T-helper 9 cell (primary cell): ENCODE data around the gene SLC9A7.
"Not testable (repeated sequence)": the region's sequence is repeated elsewhere in the genome, so short reads cannot be mapped to it uniquely, and the experiment has no call there.

Experiments
- DNase-seq: peaks from one replicate; pipeline ENCODE4 v3.0.0-alpha.2; 2020
- total RNA-seq, 2 donors: gene quantifications; one replicate each; lab custom pipeline; 2026; lab: John Stamatoyannopoulos, UW

Gene SLC9A7
- 4.3 to 9.2 reads per million in 2 donors for total RNA-seq

DNA sequence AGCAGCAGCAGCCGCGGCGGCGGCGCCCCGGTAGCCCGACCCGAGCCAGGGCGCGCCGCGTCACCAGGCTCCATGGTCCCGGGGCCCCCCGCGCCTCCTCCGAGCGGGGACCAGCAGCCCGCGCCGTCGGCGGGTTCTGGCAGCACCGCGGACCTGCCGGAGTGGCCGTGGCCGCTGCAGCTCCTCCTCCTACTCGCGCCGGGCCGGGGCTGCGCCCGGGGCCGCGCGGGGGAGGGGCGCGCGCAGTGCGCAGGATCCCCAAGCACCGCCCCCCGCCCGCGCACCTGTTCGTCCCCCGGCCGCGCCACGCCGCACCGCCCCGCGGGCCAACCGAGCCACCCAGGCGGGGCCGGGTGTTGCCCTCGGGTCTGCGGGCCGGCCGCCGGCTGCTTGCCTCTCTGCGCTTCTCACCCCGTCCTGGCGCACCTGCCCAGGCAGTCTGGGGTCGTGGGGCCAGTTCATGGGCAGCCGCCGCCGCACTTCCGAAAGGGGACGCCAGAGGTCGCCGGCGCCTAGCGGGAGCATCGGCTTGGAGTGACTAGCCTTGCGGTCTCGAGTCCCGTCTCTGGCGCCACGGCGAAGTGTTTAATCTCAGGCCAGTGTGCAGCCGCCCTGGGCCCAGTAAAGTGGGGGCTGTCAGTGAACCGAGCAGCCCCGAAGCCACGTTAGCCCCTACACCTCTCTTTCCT lies at the start of gene SLC9A7:
Gene SLC9A7 (minus strand): TSS at position 163 of the 689 bp plus-strand sequence. CDS start 89 bp downstream, at position 74.
- DNase-seq: peak; percentile 65

DNA sequence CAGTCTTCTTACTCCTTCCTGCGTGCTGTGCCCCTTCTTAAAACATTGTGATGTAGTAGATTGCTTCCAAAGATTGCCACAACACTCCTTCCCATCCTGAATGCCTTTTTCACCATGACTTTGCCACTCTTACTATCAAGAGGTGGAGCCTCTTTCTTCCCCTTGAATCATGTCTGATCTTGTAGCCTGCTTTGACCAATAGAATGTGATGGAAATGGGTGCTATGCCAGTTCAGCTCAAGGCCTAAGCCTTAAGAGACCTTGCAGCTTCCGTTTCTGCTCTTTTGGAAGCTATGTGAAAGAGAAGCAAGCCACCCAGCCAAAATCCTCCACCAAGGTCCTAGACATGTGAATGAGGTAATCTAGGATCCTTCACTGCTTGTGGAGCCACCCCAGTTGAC lies 46.4 kb upstream of the SLC9A7 start:
- DNase-seq: no peak

DNA sequence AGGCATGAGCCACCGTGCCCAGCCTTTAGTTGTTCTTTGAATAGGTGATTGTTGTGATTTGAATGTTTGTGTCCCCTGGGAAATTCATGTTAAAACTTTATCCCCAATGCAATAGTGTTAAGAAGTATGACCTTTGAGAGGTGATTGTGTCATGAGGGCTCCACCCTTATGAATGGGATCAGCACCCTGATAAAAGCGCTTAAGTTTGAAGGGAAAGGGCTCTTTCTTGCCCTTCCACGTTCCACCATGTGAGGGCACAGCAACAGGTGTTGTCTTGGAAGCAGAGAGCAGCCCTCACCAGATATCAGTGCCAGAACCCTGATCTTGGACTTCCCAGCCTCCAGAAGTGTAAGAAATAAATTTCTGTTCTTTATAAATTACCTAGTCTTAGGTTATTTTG lies 44.2 kb upstream of the SLC9A7 start:
- DNase-seq: no peak

DNA sequence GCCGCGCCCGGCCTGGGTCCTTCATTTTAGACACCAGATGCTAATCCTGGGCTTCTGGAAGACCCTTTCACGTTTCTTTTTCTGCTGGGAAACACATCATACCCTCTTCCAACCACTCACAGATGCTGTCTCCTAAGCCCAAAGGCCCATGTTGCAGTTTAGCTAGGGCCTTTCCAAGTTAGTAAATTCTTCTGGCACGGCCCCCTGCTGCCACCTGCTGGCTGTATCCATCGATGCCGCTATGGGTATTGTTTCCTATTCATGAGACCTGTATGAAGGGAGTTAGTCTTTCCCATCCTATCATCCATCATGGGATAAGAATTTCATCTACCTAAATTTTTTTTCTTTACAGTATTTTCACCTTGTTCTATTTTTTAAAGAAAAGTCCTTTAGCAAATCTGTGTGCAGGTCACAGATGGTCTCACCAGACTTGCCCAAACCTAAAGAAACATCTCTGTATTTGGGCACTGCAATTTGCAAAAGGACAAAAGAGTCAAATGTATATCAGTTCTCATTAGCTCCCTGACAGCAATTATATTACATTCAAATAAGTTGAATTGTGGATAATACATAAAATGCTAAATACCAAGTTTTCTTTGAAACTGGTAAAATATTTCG lies 37.8 kb upstream of the SLC9A7 start:
- DNase-seq: peak; percentile 58

DNA sequence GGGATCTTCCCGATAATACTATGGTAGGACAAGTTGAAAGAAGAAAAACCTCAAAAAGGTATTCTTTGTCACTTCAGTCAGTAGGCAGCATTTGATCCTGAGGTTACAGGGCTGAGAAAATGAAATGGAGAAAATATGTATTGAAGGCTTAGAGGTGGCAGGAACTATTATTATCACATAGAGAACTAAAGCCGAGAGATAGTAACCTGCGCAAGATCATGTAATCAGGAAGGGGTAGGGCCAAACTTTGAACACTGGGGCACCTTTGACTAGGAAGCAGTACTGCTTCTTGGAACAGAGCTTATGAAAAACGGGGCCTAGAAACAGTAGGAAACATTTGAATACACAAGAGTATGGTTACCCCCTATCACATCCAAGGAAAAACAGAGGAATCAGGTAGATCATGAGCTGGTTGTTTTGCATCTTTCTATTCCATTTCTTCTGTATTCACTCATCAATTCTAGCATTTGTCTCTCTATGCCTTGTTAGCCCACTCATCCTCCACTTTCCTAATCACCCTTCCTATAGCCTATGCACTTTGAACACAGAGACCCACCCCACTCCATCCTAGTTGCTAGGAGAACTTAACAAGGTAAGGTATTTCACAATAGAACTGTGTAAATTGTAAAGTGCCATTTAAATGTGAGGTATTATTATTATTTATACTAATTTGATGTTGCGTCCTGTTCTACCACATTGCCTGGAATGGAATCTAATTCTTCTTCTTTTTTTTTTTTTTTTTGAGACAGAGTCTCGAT lies 34.6 kb upstream of the SLC9A7 start:
- no peak for DNase-seq

DNA sequence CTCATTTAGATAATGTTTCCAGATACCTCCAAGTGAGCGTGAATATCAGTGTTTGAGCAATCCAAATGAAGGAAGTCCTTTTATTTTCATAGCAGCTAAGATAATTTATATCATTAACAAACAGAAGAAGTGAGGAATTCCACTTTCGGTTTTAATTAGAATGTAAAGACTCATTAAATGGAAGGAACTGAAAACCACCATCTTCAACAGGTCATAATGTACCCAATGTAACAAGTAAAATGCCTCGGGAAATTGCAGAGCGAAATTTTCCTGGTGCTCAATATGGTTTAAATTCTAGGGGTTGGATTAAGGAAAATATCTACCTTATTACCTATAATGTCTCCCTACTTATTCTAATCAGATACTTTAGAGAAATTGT lies 33.9 kb upstream of the SLC9A7 start:
- DNase-seq: no peak

DNA sequence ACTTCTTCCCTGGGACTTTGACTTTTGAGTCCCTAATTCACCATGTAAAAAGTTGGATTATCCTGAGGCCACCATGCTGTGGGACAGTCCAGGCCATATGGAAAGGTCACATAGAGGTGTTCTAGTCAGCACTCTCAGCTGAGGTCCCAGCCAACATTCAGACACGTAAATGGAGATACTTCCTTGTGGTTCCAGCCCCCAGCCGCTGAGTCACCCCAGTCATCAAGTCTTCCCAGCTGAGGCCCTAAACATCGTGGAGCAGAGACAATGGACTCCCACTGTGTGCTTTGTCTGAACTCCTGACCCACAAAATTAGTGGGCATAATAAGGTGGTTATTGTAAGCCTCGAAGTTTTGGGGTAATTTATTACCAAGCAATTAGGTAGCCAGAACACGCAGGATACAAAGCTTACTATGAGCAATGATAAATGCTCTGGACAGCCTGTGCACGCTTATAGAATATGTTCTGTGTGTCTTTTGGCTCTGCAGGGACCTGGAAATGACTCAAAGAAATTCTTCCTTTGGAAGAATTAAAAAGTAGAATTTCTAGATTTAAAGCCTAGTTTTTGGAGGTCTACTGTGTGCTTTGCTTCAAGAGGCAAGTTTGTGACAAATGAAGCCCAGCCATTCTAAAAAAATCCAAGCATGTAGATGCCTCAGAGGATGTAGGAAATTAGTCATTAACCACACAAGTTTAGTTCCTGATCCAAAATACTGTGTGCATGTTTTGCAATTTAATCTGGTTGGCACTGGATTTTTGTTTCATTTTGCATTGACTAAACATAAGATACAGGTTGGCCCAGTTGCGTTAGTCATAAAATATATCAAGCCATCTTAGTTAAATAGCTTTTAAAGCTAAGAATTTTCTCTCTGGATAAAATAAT lies 33.2 kb upstream of the SLC9A7 start:
- DNase-seq: no peak

DNA sequence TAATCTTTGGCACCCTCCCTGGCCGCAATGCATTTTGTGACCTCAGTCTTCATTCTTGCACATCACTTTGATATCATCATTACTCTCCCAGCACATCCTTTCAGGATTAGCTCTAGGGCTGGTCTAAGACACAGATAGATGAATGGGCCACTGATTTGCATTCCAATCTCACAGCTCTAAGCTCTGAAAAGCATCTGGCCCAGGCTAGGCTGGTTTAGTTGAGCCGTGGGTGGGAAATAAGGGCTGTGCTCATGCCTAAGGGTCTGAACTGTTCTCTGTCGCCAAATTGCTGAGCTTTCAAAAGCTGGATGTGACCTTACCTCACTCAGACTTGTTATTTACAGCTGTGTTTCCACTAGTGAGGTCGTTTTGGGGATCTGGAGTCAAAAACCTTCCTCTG lies 30.0 kb upstream of the SLC9A7 start:
- DNase-seq: no peak

DNA sequence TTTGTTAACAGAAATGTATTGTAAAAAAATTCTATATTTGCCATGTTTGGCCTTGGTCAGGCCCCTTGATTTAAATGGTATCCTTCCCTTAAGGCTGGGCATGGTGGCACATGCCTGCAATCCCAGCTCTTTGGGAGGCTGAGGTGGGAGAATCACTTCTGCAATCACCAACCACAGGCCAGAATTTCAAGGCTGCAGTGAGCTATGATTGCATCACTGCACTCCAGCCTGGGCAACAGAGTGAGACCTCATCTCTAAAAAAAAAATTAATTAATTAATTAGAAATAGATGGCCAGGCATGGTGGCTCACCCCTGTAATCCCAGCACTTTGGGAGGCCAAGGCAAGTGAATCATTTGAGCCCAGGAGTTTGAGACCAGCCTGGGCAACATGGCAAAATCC lies 25.5 kb upstream of the SLC9A7 start:
- not testable (repeated sequence) for DNase-seq

DNA sequence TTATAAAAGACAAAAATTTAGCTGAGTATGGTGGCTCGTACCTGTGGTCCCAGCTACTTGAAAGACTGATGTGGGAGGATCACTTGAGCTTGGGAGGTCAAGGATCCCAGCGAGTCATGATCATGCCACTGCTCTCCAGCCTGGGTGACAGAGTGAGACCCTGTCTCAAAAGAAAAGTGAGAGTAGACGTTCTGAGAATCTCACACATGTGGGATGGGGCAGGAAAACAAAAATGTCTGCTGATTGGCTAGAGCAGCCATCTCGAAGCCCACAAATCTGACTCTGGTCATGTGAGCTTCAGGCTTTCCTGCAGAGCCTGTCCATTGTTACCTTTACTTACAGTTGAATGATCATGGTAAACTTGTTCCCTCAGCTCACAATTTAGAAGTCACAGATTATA lies 23.1 kb upstream of the SLC9A7 start:
- DNase-seq: no peak

DNA sequence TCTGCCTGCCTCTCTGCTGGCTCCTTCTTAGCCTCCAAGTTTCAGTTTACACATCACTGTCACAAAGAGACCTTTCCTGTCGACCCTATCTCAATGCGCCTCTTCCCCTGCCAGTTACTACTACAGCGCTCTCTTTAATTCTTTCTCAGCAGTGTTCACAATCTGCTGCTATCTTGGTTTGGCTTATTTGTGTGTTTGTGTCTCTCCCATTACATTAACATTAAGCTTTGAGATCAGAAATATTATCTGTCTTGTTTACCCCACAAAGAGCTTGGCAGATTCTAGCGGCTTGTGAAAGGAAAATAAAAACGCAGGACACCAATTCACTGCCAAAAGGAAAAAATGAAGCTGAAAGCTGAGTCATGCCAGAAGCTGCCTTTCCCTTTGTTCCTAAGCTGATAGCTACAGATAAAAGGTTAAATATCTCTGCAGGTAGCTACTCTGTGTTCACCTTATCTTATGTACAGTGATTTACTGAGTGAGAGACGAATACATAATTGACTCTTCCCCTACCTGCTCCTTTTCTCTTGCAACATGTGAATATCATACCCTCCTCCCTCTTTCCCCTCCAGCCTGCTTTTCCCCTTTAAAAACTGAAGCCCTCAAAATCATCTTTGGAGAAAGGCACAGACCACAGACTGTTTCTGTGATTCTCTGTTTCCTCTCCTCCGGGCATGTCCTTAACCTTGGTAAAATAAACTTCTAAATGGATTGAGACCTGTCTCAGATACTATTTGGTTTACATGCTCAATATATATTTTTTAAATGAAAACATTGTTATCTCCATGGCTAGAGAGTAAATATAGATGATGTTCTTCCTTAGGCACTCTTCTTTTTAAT lies 19.3 kb upstream of the SLC9A7 start:
- no peak for DNase-seq

DNA sequence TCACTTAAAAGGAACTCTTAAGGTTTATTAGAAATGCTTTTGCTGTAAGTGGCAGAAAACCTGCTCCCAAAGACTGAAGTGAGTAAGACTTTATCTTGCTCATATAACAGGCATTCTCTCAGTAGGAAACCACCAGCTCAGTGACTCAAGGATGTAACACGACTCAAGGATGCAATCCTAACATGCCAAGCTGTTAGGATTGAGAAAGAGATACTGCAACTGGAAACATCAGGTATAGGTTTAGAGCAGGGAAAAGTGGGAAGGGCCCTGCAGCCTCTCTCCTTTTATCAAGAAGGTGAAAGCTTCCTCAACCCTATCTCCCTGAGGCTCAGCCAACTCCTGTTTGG lies 11.9 kb upstream of the SLC9A7 start:
- no peak for DNase-seq

DNA sequence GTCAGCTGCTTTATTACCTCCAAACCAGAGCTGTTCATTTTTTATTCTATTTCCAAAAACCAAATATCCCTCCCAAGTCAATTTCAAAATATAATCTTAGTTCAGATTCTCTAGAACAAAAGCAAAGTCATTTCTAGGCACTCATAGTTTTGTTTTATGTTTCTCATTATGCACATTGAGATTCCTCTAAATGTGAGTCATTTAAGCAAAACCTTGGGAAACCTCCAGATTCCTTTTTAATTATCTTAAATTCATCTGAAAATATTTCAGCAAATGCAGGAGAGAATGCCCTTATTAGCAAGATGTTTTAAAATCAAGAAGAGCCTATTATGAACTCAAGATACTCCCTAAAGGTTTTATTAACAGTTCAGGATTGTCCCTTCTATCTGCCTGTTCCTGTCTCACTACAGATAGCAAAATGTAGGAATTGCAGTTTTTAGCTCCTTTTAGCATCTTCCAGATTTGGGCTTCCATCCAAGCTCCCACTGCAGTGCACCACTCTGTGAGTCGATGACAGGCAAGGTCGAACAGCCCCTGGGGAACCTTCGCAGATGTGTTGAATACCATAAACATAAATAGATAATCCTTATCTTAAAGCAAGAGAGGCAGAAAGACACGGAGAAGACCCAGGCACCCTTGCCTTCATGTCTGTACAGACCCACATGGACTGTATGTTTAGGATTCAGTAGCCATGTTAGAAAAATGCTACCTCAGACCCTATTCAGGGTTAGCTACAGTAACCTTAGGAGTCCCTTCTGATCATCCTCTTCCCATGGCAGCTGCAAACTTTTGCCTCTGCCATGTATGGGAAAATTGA lies 11.3 kb upstream of the SLC9A7 start:
- no peak for DNase-seq

DNA sequence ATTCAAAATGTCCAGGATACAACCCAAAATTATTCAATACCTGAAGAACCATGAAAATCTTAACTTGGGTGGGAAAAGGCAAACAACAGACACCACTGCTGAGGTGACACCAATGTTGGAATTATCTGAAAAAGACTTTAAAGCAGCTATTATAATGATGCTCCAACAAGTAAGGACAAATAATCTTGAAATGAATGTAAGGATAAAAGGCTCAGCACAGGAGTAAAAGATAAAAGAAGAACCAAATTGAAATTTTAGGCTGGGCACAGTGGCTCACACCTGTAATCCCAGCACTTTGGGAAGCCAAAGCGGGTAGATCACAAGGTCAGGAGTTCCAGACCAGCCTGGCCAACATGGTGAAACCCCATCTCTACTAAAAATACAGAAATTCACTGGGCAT lies 4.0 kb upstream of the SLC9A7 start:
- no peak for DNase-seq

DNA sequence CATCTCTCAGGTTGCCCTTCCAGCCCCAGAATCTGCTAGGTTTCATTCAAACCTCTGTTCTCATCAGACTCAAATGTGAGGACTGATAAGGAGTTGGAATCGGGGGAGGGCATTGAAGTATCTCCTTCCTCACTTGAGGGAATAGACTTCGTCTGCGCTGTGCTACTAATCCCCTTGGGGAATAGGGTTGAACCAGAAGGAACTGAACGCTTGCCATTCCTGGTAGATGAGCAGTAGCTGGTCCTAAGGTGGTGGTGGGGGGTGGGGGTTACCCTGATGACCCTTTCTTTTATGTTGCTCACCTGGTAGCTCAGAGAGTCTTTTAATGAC lies 692 bp upstream of the SLC9A7 start:
- DNase-seq: no peak

DNA sequence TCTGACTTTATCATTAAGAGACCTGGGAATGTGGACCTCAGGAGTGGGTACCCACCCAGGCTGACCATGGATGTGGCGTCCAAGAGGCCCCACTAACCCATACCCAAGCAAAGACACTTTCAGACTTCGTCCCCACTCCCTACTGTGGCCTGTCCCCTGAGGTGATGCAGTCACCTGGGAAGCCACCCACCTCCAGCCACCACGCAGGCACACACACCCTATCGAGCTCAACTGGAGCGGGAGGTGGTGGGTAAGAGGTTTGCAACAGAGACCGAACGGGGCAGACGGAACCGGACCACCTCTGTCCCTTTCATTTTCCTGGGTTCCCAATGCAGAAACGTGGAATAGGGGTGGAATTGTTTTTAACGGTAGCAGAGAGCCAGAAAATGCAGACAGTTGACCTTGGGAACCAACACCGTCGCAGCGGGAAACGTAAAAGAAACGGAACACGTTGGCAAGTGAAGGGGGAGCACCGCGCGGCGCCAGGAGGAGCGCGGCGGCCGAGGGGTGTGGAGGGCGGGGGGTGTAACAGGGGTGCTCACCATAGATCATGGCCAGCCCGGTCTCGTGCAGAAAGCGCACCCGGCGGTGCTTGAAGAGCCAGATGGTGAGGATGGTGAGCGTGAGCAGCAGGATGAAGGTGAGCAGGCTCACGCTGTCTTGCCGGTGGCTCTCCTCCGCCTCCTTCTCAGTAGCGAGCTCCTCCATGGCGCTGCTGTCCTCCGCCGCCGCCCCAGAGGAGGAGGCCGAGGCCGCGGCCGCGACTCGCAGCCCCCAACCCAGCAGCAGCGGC lies 559 bp downstream of the SLC9A7 start:
- DNase-seq: peak; percentile 2

DNA sequence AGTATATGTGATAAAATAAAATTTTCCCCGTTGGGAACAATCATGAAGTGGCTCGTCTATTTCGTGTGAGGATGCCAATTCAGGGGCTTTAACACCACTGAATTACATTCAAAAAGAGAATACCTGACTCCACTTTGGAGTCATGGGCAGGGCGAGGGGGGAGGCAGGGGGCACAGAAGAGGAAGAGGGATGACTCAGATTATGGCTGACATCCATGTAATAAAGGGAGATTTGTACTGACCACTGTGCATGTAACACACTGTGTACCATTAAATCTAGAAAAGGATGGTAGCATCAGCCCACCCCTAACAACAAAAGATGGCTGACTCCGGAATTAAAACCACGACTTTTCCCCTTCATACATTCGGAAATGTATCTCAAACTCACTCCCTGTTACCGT lies 1.3 kb downstream of the SLC9A7 start:
- DNase-seq: no peak

DNA sequence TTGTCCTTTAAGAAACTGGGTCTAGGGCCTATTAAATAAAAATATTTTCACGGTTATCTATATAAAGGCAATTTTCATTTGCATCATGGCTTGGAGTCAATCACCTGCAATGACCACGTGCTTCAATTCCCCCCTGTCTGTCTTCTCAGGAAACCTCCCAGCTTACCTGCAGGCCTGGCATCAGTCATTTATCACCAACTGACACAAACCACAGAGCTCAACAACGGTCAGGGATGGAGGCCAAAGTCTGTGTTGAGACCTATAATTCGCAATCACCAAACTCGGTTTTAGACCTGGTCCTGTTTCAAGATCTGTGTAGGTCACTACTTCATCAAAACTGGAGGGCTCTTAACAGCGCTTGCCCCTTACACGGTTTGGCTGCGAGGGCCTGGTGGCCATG lies 1.9 kb downstream of the SLC9A7 start:
- DNase-seq: no peak

DNA sequence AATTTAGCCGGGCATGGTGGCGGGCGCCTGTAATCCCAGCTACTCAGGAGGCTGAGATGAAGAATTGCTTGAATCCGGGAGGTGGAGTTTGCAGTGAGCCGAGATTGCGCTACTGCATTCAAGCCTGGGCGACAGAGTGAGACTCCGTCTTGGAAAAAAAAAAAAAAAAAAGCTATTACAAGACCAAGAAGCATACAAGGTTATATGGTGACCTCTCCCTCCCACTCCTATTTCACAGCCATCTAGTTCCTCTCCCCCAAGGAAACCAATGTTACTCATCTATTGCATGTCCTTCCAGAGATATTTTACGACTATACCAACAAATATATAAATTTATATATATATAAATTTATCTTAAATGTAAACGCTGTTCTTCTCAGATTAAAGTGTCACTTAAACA lies 3.2 kb downstream of the SLC9A7 start:
- no peak for DNase-seq

DNA sequence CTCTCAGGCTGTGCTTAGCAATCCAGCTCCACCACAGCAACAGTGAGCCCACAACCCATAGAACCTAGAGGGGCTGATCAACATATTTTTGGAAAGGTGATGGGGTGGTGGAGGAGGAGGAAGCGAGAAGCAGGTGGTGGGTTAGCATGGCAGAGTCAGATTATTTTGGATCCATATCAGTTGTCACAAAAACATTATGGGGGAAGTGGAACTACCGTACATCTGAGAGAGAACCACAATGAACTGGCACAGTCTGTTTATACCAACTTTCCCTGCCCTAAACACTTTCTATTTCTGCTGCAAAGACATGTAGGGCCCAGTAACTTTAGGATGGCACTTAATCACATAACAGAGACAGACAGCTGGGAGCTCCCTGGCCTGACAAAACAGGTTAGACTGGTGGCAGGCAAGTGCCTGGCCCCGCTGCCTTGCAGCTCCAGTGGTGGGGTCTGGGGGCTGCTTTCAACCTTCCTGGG lies 4.3 kb downstream of the SLC9A7 start:
- DNase-seq: no peak
